Medulla oblongata (tissue), 1 donor: ENCODE measurements around the gene LHFPL2.

Source experiments
- DNase-seq: peaks from one replicate; pipeline ENCODE4 v3.0.0-alpha.2; 2015; ENCODE audit errors: extremely low spot score

The LHFPL2 gene

DNA sequence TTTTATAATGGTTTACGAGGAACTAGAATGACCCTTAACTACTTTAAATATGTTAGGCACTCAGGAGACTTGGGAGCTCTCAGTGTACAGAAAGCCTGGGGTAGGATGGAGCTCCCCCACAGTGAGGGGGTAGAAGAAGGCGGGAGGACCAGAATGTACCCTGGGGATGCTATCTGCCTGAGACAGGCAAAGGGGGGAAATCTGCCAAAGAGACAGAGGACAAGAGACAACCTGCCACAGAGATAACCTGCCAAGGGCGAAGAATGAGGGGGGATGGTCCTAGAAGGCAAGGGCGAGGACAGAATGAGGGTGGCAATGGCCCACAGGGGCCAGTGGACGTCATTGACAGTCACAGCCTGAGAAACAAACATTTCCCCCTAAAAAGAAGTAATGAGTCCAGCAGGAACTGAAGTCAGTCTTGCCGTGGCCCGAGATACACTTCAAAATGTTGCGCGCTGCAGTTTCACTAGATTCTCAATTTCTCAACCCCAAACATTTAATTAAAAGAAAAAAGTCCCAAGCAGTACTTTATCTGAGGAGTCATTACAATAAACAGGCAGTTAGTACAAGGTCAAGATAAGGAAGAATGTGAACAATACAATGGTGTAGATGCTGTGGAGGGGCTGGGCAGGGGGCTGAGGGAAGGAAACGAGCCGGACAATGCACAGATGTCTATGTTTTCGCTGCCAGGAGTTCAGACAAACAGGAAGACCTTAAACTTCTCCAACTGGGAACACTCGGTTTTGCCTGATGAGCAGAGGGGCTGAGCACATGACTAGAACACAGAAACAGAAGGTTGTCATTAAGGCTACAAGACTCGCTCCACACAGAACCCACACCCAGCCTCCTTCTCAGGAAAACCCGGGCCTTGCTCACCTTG is 125.0 kb downstream of the LHFPL2 start:
- no peak for DNase-seq

DNA sequence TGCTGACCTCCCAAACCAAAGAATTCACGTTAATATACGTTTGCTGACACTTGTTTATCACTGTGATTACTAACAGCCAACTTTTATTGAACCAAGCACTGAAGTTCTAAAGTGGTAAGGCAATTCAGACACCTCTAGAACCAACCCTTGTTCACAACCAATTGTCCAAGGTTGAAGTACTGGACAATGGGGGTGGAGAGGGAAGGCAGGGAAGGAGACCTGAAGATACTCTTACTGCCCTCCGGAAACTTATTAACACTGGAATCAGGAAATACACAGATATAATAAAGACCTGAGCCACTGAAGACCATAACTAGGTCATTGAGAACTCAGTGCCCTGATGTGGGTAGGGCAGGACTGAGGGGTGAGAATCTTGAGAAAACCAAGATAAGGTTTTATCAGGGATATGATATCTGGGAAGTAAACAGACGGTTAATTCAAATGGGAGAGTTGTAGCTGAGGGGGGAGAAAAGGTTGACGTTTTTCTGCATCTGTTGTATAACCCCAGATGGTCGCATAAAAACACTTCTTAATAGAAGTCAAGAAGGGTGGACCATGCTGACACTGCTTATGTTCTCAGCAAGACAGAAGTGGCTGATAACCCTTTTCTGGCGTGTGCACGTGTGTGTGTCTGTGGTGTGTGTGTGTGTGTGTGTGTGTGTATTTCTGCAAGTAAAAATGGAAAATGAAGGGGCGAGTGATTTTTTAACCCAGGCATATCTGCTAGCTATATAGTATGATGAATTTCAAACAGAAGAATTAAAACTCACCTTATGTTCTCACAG is 125.9 kb downstream of the LHFPL2 start:
- DNase-seq: no peak

GRCh38 chr5:78521455-78521854 is 127.1 kb downstream of the LHFPL2 start:
- no peak for DNase-seq

DNA sequence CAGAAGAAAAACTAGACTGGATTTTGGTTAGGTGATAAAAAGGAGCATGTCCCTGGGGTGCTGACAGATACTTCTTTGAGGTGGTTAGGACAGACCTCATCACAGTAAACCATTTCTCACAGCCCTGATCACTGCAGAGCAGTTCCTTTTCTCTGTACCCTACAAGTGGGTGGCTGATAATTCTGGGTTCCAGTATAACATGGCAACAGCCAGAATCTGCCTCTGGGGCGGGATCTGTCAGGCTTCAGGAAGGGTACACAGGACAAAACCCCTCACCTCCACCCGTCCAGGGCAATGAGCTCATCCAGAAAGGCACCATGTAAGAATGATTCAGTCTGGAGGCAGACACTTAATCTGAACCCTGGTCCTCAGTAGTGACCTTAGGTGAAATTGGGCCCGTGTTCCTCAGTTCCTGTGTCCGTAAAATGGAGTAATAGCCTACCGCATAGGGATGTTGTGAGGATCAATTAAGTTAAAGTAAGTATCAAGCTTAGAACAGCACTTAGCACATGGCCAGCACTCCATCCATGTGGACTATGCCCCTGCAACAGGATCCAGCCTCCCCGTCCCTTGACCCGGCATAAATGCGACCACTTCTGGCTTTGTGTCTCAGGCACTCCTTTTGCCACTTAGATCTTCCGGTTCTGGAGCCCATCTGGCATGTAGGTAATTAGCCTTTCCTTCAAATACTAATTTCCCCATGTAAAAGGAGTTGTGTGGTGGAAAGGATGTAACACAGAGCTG is 129.2 kb downstream of the LHFPL2 start:
- no peak for DNase-seq

GRCh38 chr5:78518365-78519197 is 130.0 kb downstream of the LHFPL2 start:
- no peak for DNase-seq

DNA sequence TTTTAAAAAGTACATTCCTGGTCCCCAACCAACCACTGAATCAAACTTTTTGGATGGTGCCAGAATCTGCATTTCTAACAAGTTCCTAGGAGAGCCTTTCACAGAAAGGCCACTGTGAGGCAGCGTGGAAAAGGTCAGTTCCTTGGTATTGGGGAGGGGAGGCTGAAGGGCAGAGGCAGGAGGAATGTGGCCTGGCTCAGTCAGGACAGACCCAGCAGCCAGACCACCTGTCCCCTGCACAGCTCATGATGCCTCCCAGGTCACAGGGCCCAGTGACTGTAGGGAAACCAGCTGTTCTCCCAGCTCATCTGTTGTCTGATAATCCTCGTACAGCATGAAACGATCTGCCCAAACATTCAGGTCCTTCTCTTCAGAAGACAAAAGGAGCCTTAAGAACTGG is 132.9 kb downstream of the LHFPL2 start:
- DNase-seq: no peak

- DNase-seq: no peak
Measured at GRCh38 chr5:78514427-78515330, 133.9 kb downstream of the LHFPL2 start.

DNA sequence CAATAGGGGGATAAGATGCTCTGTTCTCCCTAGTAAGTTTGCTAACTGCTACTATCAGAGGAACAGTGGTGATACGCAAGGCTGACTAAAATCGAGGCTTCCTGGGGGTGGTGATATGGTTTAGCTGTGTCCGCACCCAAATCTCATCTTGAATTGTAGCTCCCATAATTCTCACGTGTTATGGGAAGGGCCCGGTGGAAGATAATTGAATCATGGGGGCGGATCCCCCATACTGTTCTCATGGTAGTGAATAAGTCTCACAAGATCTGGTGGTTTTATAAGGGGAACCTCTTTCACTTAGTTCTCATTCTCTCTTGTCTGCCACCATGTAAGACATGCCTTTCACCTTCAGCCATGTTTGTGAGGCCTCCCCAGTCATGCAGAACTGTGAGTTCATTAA is 135.1 kb downstream of the LHFPL2 start:
- DNase-seq: no peak

GRCh38 chr5:78512435-78512834 is 136.1 kb downstream of the LHFPL2 start:
- DNase-seq: no peak

- DNase-seq: peak; percentile 77
Measured at GRCh38 chr5:78511121-78511906, 137.3 kb downstream of the LHFPL2 start.

DNA sequence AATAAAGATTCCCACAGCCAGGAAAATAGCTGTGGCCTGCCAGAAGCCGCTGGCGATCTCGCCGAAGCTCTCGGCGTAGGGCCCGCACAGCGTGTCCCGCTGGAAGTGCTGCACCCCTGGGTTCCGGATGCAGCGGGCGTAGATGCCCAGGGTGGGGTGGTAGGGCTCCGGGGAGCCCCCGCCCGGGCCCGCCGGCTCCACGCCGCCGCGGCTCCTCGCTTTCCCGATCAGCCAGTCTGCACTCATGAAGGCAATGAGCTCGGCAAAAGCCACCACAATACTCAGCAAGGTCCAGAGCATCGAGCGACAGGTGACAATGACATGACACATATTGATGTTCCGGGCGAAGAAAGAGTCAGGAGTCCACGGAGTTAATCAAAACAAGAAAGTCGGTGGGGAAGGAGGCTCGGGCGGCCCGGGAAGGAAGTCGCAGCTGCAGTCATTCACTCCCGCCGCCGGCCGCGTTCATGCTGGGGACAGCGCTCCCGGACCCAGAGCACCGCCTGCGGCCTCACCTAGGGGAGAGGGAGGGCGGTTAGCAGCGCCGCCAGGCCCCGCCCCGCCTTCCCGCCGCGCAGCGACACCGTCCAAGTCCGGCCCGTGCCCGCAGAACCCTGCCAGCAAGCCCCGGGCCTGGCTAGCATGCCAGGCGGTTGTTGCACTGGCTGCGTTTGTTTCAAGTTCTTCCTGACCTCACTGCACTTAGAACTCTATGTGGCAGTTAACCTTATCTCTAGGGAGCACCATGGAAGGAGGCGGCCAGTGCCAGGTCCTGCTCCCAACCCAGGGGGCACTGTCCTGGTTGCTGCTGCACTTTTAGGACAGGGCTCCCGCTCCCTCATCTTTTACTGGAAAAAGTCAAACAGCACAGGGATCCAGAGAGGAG is 138.4 kb downstream of the LHFPL2 start:
- peak; percentile 61 for DNase-seq

- peak; percentile 19 for DNase-seq
Measured at GRCh38 chr5:78509145-78509865, 139.3 kb downstream of the LHFPL2 start.

- peak; percentile 38 for DNase-seq
Measured at GRCh38 chr5:78508186-78508765, 140.3 kb downstream of the LHFPL2 start.

GRCh38 chr5:78507531-78507930 is 141.0 kb downstream of the LHFPL2 start:
- peak; percentile 16 for DNase-seq

DNA sequence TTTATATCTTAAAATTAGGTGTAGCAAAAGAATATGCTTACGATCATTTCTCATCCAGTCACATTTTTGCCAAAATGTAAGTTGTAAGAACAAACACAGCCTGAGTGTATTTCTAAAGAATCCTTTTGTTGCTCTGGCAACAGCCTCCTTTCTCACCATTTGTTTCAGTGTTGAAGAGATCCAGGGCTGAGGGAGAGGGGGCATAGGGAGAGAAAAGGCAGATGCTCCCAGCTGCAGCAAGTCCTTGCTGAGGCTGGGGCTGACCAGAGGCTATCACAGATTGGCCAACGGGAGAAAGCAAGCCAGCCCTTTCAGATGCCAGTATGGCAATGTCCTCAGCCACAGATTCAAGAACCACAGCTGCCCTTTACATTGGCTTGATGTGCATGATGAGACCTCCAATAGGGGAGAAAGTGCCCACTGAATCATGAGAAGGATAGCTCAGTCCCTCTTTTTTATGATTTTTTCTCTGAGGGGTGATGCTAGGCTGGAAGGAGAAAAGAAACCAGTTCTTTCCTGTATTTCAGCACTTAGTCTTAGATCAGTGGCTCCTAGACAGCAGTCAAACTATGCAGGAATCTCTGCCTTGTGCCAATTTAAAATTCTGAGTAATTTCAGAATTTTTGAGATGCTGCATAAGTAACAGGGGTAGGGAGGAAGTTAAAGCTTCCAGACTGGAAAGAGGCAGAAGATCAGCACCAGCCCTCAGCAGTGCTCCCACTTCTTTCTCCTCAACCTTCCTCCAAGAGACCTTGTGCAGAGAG is 142.1 kb downstream of the LHFPL2 start:
- DNase-seq: peak; percentile 20

DNA sequence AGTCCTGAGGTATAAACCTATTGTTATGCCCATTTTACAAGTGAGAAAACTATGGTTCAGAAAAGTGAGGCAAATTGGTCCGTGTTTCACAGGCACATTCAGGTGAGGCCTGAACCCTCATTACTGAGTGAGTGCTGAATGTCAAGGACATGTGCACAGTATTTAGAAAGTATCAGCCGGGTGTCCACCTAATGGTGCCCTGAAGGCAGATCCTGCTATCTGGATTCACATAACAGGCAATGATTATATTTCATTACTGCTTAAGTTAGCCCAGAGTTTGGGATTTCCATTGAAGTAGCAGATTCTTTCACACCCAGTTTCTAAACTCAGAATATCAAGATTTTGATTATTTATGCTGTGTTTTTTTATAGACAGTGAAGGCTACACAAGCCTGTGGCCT is 142.7 kb downstream of the LHFPL2 start:
- no peak for DNase-seq
